Superior temporal gyrus (tissue), 1 donor: Measurements from ENCODE around the gene PEX7.
"Not testable (repeated sequence)": the region's sequence is repeated elsewhere in the genome, so short reads cannot be mapped to it uniquely, and the experiment has no call there.

ENCODE experiments used
- DNase-seq: peaks from one replicate; pipeline ENCODE4 v3.0.0-alpha.2; 2016; ENCODE audit errors: extremely low spot score

Gene PEX7

DNA sequence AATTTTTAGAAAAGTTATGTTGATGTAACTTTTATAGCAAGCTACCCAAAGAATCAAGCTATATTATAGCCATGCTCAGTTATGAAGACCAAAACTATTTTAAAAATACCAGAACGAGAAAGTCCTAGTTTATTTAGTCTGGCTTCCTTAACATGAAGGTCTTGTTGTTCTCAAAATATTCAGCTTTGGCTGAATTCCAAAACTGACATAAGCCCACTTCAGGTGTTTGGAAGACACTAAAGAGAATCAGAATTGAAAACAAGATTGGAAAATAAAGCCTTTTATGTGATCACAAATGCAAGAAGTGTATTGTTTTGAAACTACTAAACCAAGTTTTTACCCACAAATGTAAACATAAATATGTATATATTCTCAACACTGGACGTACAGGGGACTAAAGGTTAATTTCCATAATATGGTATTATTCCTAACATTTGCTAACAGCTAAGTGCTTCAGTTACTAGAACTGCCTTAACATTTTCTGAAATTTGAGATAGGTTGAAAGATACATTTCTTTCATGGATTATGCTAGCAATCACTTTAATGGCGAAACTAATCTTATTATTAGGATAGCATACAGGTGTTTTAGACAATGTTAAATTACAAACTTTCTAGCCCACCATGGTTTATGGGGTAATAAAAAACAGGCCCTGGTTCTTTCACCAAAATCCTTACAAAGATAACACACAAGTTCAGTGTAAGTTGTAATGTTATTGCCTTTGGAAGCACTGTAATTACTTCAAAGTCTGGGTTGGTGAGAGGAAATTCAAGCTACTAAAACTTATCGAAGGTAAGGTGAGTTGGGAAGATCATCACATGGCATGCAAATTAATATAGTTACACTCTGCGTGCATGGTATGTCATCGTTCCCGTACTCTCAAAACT, 31.7 kb upstream of the PEX7 start:
- DNase-seq: peak; percentile 62

GRCh38 chr6:136791296-136792094, 30.9 kb upstream of the PEX7 start:
- DNase-seq: no peak

GRCh38 chr6:136792095-136792409, 30.3 kb upstream of the PEX7 start:
- DNase-seq: no peak

DNA sequence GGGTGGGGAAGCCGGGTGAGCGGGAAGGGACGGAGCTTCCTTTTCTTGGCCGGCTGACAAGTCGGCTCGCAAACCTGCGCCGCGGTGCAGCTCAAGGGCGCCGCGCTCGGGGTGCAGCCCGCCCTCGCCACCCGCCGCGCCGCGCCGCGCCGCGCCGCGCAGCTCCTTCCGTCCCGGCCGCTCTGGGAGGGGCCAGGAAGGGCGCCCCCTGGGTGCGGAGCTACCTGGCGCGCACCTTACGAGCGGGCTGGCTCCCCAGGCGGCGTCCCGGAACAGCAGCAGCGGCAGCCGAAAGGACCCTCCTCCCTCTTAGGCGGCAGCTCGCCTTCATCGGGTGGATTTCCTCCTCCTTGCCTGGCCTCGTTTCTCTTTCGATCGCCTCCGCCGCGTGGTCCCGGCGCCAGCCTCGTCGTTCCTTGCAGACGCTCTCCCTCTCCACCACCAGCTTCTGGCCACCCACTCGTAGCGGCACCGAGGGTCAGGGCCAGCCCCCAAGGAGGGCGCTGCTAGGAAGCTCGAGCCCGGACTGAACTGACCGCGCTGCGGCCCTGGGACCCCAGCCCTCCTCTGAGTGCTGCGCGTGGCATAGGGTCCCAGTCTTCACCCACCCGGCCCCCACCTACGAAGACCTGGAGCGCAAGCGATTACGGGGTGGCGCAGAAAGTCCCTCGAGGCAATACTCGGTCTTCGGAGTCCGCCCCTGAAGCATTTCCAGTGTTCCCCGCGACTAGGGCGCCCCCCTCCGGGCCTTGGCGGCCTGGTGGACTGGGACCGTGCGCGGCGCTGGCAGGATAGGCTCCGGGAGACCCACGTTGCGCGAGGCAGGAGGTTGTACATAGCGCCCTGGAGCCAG, 29.8 kb upstream of the PEX7 start, which contains the start of gene MAP3K5:
Gene MAP3K5 (minus strand): TSS at position 68 of the 853 bp plus-strand sequence. CDS start 320 bp downstream, outside the sequence.
- DNase-seq: peak; percentile 85

DNA sequence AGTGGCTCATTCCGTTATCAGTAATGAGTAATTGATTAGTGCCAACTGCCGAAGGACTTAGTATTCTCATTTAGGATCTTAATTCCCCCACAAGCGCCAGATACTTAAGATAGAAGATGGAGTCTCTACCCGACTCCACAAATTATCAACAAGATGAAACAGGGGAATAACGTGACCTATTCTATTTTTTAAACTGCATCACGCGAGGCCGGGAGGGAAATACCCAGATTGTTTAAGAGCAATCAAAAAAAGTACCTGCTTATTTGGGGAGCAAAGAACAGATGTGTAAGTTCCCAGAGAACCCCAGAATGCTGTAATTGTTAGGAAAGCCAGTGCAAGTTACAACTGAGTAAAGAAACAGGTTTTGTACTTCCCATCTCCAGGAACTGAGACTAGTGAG, 29.0 kb upstream of the PEX7 start:
- no peak for DNase-seq

GRCh38 chr6:136795386-136795785, 27.0 kb upstream of the PEX7 start:
- no peak for DNase-seq

GRCh38 chr6:136795996-136796395, 26.4 kb upstream of the PEX7 start:
- DNase-seq: no peak

DNA sequence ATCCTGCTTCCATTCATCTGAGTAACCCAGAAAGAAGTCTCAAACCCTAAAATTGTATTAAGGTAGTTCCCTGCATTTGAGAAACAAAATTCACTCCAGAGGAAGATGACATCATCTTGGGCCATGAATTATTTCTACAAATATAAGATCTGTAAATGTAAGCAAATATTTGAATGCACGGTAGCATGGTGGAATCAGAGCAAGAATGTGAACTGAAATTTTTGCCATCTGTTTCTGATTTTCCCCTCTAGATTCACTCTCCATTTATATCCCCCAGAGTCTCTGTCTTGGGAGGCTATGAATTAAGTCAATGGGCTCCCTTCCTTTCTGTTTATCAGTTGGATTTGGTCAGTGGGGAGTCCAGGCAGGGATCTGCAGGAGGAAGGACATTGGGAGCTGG, 24.3 kb upstream of the PEX7 start:
- no peak for DNase-seq

- no peak for DNase-seq
Measured at GRCh38 chr6:136801581-136801980, 20.8 kb upstream of the PEX7 start.

DNA sequence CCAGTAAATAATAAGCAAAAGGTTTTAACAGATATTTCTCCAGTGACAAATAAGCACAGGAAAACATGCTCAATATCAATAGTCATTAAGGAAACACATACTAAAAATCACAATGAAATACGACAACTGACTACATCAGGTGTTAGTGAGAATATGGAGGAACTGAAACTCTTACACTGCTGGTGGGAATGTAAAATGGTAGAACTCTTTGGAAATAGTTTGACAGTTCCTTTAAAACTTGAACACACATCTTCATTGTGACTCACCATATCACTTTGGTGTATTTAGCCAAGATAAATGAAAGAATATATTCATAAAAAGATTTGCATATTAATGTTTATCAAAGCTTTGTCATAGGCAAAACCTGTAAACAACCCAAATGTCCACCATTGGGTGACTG, 18.8 kb upstream of the PEX7 start:
- DNase-seq: no peak

GRCh38 chr6:136809091-136809860, 13.1 kb upstream of the PEX7 start:
- DNase-seq: no peak

DNA sequence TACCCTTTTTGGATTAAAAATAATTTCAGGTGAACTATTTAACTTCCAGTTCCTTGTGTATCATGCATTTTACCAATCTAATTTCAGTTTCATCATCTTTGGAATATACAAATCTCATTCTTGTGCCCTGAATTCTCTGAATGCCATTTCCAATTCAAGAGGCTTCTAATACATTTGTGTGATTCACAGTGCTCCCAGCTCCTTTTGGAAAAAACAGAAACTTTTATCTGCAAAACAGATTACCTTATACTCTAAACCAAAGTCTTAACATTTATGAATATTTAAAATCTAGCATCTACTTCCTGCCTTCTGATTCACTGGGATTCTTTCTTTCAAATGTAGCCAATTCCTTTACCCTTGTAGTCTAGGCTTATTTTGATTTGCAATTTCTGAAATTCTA, 11.1 kb upstream of the PEX7 start:
- no peak for DNase-seq

DNA sequence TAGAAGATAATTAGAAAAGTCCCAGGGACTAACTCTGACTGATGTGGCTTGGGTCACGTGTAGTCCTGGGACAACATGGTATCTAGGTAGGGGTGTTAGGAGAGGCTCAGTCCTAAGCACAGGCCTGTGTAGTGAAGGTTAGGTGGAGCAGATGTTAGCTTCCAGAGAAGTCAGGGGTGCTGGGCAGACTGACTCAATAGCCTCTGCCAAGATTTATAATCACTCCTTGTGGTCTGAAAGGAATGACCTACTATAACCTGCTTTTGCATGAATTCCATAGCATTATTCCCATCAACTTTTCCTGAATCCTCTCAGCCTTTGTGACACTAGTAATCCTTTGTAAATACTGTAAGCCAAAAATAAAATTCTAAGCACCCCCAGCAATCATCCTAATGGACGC, 10.2 kb upstream of the PEX7 start:
- no peak for DNase-seq

DNA sequence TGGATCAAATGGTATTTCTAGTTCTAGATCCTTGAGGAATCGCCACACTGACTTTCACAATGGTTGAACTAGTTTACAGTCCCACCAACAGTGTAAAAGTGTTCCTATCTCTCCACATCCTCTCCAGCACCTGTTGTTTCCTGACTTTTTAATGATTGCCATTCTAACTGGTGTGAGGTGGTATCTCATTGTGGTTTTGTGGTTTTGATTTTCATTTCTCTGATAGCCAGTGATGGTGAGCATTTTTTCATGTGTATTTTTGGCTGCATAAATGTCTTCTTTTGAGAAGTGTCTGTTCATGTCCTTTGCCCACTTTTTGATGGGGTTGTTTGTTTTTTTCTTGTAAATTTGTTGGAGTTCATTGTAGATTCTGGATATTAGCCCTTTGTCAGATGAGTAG, 6.8 kb upstream of the PEX7 start:
- DNase-seq: not testable (repeated sequence)

DNA sequence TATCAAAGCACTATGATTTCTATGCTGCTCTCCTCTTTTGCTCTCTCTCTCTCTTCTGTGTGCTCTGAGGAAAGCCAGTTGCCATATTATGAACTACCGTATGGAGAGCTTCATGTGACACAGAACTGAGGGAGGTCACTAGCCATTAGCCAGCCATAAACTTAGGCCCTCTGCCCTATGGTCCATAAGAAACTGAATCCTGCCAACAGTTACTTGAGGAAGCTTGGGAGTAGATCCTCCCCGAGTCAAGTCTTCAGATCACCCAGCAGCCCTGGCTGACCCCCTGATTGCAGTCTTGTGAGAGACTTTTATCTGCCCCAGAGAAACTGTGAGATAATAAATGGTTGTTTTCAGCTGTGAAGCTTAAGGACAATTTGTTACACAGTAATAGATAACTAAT, 5.7 kb upstream of the PEX7 start:
- no peak for DNase-seq

DNA sequence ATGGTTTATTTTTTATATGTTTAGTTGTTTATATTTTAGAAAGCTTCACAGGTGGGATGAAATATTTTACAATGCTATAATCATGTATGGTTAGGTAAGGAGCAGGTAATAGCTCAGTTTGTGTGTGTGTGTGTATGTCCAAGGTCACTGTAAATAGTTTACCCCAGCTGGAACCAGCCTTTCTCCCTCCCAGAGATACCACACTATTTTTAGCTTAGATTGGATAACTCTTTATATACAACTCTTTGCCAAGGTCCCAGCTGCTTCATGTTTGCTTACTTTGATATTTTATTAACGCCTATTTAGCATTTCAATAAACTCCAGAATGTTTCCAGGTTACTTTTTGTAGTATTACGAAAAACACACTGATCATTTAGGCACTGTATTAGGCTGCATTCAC, 1.8 kb upstream of the PEX7 start:
- no peak for DNase-seq

GRCh38 chr6:136822046-136822375, 381 bp upstream of the PEX7 start:
- no peak for DNase-seq

- DNase-seq: no peak
Measured at GRCh38 chr6:136823128-136823660, 802 bp downstream of the PEX7 start.

GRCh38 chr6:136826216-136826615, 3.8 kb downstream of the PEX7 start:
- DNase-seq: no peak

- no peak for DNase-seq
Measured at GRCh38 chr6:136831873-136832562, 9.6 kb downstream of the PEX7 start.
